Gastroesophageal sphincter (tissue), 3 donors: ENCODE data around the gene RIBC1.

ENCODE experiments used
- EP300 ChIP-seq: sonication (generic); formaldehyde crosslinking; IDR thresholded peaks from one replicate; pipeline ENCODE4 v1.6.1; 2017; ENCODE audit warnings: antibody characterized with exemption, mild to moderate bottlenecking
- POLR2A ChIP-seq, 2 donors: fragments of 450-650 bp; IDR thresholded peaks; one replicate each; pipeline ENCODE4 v1.6.1; 2017; ENCODE audit warnings: antibody characterized with exemption in 2 of 2, mild to moderate bottlenecking in 2 of 2, moderate library complexity in 1 of 2
- POLR2AphosphoS5 ChIP-seq: sonication (generic); formaldehyde crosslinking; IDR thresholded peaks from one replicate; pipeline ENCODE4 v1.6.1; 2017; ENCODE audit warnings: antibody characterized with exemption
- TF ChIP-seq, protein P1 (sequence below), 4 experiments: fragments of 200-600 bp in 2 of 4; fragments of 450-650 bp in 2 of 4; sonication (generic) in 1 of 4; IDR thresholded peaks; one replicate each; pipeline ENCODE4 v1.5.1; 2017 to 2019; ENCODE audit warnings: antibody characterized with exemption in 4 of 4, mild to moderate bottlenecking in 2 of 4, moderate library complexity in 2 of 4

DNA sequence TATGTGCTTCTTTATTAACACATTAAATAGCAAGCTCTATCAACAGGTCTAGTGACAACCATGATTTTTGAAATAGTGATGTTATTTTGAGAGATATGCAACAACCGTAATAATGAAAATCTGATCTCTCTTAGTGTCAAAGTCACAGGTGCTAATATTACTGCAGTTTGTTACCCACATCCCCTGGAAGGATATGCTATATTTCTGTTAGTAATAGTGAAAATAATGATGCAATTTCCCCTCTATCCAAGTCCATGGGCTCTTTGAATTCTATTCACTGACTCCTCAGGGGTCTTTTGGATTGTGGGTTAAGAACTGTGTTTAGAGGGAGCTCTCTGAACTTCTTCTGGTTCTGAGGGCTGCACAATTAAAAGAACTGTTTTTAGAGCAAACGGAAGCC, 14.5 kb downstream of the RIBC1 start:
- TF ChIP-seq, protein P1, sequence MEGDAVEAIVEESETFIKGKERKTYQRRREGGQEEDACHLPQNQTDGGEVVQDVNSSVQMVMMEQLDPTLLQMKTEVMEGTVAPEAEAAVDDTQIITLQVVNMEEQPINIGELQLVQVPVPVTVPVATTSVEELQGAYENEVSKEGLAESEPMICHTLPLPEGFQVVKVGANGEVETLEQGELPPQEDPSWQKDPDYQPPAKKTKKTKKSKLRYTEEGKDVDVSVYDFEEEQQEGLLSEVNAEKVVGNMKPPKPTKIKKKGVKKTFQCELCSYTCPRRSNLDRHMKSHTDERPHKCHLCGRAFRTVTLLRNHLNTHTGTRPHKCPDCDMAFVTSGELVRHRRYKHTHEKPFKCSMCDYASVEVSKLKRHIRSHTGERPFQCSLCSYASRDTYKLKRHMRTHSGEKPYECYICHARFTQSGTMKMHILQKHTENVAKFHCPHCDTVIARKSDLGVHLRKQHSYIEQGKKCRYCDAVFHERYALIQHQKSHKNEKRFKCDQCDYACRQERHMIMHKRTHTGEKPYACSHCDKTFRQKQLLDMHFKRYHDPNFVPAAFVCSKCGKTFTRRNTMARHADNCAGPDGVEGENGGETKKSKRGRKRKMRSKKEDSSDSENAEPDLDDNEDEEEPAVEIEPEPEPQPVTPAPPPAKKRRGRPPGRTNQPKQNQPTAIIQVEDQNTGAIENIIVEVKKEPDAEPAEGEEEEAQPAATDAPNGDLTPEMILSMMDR (IDR thresholded peaks at IDR 0.05), result no peak
- TF ChIP-seq POLR2A (IDR thresholded peaks at IDR 0.05), result no peak
- no peak for TF ChIP-seq POLR2AphosphoS5
- no peak for TF ChIP-seq EP300
